CD1c-positive myeloid dendritic cell (primary cell): Measurements from ENCODE around the gene HECW1.
"Not testable (repeated sequence)": the region's sequence is repeated elsewhere in the genome, so short reads cannot be mapped to it uniquely, and the experiment has no call there.

ENCODE experiments used
- DNase-seq: peaks from one replicate; pipeline ENCODE4 v3.0.0-alpha.2; 2016; ENCODE audit errors: extremely low spot score

HECW1 gene

DNA sequence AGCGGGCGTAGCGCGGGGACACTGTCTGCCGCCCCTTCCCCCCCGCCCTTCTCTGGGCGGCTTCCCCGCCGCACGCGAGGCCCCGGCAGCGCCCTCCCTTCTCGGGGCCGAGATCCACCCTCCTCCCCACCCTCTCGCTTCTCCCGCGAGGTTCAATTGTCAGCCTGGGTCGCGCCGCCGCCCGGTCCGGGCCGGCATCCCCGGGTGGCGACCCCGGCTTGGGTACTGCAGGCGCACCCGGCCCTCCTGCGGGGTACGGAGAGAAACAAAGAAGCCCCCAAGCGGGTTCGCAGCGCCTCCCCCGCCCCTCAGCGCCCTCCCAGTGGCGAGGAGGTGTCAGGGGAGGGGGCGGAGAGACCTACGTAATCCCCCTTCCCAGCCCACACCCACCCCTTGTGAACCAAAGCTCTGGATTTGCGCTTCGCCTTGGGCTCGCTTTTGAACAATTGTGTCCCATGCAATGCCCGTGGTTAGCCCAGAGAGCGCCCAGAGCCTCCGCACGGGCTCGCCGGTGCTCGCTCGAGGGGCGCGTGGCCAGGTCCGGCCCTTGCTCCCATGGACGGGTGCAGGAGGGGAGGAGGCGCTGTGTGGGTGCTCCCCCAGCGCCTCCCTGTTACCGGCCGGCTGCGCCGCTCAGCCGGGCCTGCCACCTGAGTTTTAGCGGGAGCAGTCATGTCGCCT lies 634 bp downstream of the HECW1 start:
- no peak for DNase-seq

DNA sequence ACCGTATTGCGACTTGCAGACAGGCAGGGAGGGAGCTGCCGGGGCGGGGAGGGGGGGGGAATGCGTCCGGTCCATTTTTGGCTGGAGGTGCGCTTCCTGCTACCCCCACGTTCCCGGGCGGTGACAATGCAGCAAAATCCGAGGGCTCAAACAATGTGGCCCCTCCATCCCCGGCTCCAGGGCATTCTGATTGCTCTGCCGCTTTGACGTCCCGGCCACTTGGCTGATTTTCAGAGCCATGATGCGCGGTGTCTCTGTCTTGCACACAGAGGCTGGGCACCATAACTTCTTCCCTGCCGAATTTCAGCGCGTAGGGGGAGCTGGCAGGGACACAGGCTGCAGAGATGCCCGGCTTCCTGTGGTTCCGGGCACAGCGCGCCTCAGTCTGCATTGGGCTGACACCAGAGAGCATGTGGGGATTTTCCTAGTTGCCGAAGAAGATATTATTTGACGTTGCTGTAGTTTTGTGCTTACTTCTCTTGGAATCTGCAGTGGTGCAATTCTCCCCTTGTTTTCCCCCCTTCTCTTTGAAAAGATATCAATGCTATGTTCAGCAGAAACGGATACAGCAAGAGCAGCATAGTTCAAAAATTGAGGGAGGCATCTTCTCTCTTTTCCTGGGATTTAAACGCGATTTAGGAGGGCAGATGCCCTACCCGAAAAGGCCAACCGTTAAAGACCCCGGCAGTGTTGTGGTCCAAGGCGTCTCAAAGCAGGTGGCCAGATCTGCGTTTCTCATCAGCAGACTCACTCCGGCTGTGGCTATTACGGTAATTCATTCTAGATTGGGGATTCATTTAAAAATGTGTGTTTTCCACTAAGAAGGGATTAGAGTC lies 1.4 kb downstream of the HECW1 start:
- DNase-seq = no peak

DNA sequence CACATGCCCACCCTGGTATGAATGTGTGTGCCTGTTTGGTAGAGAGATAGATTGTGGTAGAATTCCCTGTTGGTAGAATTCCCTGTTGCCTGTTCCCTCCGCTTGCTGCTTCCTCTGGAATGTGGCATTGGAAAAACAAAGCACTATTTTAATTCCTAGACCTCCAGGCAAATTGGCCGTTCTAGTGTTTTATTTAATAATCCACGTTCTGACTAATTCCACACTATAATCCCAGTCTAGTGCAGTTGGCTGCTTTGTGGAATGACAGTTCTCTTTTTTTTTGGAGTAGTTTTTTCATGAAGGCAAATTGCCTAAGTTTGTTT lies 2.0 kb downstream of the HECW1 start:
- no peak for DNase-seq

- DNase-seq = no peak
Observed at GRCh38 chr7:43116451-43116850, 4.0 kb downstream of the HECW1 start.

DNA sequence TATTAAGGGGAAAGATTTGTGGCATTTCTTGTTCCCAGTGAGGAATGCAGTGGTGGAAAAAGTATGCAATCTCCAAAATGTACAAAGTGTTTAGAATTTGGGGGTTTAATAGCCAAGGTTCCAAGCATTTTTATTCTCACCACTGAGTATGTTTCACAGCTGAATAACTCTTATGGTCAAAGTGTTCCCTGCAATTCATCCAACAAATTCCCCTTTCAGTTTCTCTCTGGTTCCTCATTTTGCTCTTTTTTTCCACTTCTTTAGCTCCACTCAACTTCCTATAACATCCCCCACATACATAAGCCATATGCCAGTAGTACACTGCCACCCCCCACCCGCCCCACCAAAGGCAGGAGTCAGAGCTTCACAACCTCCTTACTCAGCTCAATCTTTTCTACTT lies 4.6 kb downstream of the HECW1 start:
- no peak for DNase-seq

DNA sequence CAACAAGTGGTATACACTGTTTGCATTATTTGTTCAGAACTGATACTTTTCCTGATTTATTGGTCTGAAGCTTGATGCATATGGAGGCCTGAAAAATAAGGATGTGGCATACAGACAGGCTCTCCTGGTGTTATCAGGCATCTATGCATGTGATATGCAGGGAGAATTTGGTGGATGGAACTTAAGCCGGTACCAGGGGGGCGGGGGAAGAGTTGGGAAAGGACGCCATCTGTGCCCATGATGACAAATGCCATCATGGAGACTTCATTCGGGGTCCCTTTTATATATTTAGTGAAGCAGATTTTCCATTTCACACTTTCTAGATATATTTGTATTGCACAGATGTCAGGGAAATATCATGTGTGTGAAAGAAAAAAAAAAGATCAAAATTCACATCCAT lies 5.4 kb downstream of the HECW1 start:
- no peak for DNase-seq

DNA sequence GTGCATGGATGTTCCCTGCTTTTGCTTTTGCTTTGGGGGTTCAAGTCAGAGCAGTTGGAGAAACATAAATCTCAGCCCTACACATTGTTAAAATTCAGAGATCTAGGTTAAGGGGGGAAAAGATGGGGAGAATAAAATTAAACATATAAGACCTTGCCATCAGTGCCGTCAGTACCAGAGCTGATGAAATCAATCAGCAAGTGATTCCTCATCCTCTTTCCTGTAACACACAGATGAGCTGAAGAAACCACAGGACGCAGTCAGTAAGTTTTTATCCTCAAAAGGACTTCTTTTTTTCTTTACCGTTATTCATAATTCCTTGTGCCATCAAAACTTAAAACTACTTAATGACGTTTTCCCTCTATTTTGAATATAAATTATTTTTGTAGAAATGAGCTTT lies 5.9 kb downstream of the HECW1 start:
- no peak for DNase-seq

- DNase-seq = no peak
Observed at GRCh38 chr7:43119371-43120075, 7.1 kb downstream of the HECW1 start.

GRCh38 chr7:43121973-43122372 lies 9.5 kb downstream of the HECW1 start:
- no peak for DNase-seq

- DNase-seq = no peak
Observed at GRCh38 chr7:43123457-43123856, 11.0 kb downstream of the HECW1 start.

- DNase-seq = no peak
Observed at GRCh38 chr7:43124388-43124787, 11.9 kb downstream of the HECW1 start.

DNA sequence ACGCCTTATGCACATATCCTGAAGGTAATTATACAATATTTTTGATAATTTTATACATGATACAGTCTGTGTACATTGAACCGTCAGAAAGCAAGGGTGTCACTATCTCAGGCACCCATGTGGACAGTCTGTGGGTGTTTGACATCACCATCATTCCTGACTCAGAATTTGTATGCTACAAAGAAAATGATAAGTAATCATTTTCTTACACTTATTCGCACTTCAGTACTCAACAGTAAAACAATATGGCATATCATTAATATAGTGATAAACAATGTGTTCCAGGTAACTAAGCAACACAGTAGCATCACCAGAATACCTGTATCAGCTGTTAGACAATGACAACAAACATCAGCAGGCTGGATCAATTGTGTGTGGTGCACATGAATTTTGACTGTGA lies 17.9 kb downstream of the HECW1 start:
- no peak for DNase-seq

- DNase-seq = no peak
Observed at GRCh38 chr7:43135129-43135528, 22.7 kb downstream of the HECW1 start.

DNA sequence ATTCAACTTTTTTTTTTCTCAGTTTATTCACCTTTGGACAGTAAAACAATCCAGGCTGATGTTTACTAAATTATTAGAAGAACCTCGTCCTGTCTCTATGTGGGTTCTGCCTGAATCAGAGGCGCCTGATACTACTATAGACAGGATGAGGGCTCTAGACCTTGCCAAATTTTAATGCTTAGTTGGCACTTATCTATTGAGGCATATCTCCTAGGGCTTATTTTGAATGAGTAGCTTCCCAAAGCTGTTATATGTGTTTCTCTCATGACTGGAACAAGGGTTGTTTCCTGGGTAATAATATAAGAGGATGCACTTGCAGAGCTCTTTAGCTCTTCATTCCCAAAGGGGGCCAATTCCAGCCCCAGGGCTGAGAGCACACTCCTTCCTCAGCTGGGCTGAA lies 23.6 kb downstream of the HECW1 start:
- no peak for DNase-seq

- not testable (repeated sequence) for DNase-seq
Observed at GRCh38 chr7:43137121-43137744, 24.8 kb downstream of the HECW1 start.

DNA sequence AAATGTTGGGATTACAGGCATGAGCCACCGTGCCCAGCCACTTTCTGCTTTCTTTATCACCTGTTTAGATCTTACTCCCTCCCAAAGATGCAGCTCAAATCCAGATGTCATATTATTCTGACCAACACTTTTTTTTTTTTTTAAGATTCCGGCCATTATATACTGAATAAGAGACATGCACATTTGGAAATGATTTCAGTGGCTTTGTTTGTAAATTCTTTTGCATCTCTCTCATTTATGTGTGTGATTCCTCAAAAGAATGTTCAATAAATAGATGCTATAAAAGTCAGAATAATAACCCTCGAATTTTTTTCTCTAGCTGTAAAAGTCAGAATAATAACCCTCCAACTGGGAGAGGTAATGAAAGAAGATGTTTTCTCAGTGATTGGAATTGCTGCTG lies 25.4 kb downstream of the HECW1 start:
- no peak for DNase-seq

- no peak for DNase-seq
Observed at GRCh38 chr7:43138710-43139109, 26.3 kb downstream of the HECW1 start.

- no peak for DNase-seq
Observed at GRCh38 chr7:43139137-43139536, 26.7 kb downstream of the HECW1 start.

GRCh38 chr7:43140186-43140585 lies 27.7 kb downstream of the HECW1 start:
- DNase-seq = no peak

GRCh38 chr7:43141091-43141490 lies 28.6 kb downstream of the HECW1 start:
- no peak for DNase-seq

GRCh38 chr7:43142703-43143102 lies 30.3 kb downstream of the HECW1 start:
- no peak for DNase-seq

- DNase-seq = no peak
Observed at GRCh38 chr7:43143918-43144589, 31.6 kb downstream of the HECW1 start.
